SHP77 treated with DMSO at 0.1 percent for 48 hours (cell line): ENCODE data around the gene CNTFR.

Experiments
- DNase-seq: peaks from one replicate; lab custom pipeline; 2025; lab: John Stamatoyannopoulos, UW

The CNTFR gene

GRCh38 chr9:34572092-34572491 is 17.4 kb downstream of the CNTFR start:
- DNase-seq: no peak

GRCh38 chr9:34571481-34571810 is 18.1 kb downstream of the CNTFR start:
- no peak for DNase-seq

GRCh38 chr9:34570809-34571480 is 18.6 kb downstream of the CNTFR start:
- no peak for DNase-seq

- DNase-seq: no peak
Observed at GRCh38 chr9:34570376-34570775, 19.1 kb downstream of the CNTFR start.

- DNase-seq: no peak
Observed at GRCh38 chr9:34568774-34569173, 20.8 kb downstream of the CNTFR start.

GRCh38 chr9:34568133-34568532 is 21.4 kb downstream of the CNTFR start:
- no peak for DNase-seq

- DNase-seq: no peak
Observed at GRCh38 chr9:34566972-34567371, 22.6 kb downstream of the CNTFR start.

- no peak for DNase-seq
Observed at GRCh38 chr9:34566322-34566721, 23.2 kb downstream of the CNTFR start.

- no peak for DNase-seq
Observed at GRCh38 chr9:34565856-34566255, 23.7 kb downstream of the CNTFR start.

GRCh38 chr9:34564617-34565016 is 24.9 kb downstream of the CNTFR start:
- DNase-seq: no peak

GRCh38 chr9:34563262-34563661 is 26.3 kb downstream of the CNTFR start:
- no peak for DNase-seq

- no peak for DNase-seq
Observed at GRCh38 chr9:34562135-34562745, 27.3 kb downstream of the CNTFR start.

GRCh38 chr9:34560599-34561214 is 28.8 kb downstream of the CNTFR start:
- no peak for DNase-seq

- DNase-seq: no peak
Observed at GRCh38 chr9:34559624-34560455, 29.7 kb downstream of the CNTFR start.

GRCh38 chr9:34558919-34559623 is 30.5 kb downstream of the CNTFR start:
- DNase-seq: peak; percentile 12

GRCh38 chr9:34558364-34558763 is 31.2 kb downstream of the CNTFR start:
- DNase-seq: no peak

GRCh38 chr9:34557426-34558321 is 31.9 kb downstream of the CNTFR start:
- DNase-seq: no peak

- no peak for DNase-seq
Observed at GRCh38 chr9:34556949-34557348, 32.6 kb downstream of the CNTFR start.

GRCh38 chr9:34555936-34556525 is 33.5 kb downstream of the CNTFR start:
- DNase-seq: no peak

GRCh38 chr9:34555500-34555899 is 34.0 kb downstream of the CNTFR start:
- no peak for DNase-seq

GRCh38 chr9:34555002-34555348 is 34.5 kb downstream of the CNTFR start:
- DNase-seq: no peak
